Activated T-helper 1 cell treated with anti-CD3 and anti-CD28 coated beads, Interleukin-2, amount 50 U/mL, for 16 hours (primary cell): ENCODE results near the gene LARGE1.

Source experiments
- DNase-seq, 2 donors: peaks; one replicate each; pipeline ENCODE4 v3.0.0-alpha.2; 2020; ENCODE audit warnings: low read depth in 1 of 2, low spot score in 1 of 2

The LARGE1 gene

DNA sequence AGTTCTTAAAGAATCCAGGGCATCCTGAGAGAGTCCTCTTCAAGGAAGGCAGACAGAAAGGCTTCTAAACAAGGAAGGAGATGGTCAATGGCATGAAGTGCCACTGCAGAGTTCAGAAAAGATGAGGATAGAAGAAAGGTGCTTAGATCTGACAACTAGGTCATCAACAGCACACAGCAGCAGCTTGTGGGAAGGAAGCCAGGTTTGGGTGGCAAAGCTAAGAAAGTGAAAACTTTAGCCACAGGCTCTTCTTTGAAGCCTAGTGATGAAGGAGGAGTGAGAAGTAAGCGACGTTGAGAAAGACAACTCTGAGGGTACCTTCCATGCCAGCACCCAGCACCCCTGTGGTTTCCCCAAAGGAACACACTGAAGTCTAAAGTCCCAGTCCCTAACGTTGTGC is 92.0 kb downstream of the LARGE1 start:
- DNase-seq = no peak

DNA sequence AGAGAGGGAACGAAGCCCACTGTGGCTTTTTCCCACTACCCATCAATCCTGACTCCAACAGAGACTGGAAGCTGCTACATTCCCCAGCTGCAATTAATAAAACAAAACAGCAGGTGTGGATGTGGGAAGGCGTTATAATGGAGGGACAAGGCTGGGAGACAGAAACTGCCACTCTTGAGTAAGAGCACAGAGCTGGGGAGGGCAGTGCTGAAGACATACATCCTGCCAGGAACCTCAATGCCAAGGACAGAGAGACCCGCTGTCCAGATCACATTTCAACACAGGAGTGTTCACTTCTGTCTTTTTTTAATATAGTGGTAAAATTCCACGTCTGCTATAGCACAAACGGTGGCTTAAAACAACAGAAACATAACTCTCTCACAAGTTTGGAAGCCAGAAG is 94.5 kb downstream of the LARGE1 start:
- DNase-seq = no peak

DNA sequence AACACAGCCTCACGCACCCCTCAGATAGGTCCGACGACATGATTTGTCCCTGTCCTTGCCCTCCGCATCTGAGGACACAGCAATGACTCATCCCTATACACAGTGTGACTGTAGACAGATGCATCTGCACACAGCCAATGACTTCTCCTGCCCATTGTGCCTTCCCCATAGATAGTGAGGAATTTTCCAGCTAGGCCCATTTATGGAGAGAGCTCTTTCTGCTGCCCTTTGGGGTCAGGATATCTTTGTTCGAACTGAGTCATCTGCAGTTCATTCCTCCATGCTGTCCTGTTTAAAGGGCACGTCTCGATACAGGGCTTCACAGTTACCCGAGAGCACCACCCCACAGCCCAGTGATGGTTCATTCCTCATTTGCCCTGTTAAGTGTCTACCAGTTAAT is 96.7 kb downstream of the LARGE1 start:
- DNase-seq = no peak

DNA sequence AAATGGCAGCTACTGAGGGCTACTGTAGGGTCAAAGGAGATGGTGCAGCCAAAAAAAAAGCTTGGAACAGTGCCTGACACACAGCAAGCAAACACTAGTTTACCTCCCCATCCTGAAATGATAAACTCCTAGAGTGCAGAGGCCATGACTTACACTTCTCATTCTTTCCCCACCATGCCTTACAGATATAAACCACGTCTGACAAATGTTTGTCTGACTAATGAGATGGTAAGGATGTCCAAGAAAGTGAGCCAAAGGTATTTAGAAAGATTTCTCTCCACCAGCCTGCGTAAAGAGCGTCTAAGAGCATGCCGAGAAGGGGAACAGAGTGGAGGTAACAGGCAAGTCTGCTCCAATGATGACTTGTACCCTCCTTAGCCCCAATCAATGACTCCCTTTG is 99.0 kb downstream of the LARGE1 start:
- no peak for DNase-seq

DNA sequence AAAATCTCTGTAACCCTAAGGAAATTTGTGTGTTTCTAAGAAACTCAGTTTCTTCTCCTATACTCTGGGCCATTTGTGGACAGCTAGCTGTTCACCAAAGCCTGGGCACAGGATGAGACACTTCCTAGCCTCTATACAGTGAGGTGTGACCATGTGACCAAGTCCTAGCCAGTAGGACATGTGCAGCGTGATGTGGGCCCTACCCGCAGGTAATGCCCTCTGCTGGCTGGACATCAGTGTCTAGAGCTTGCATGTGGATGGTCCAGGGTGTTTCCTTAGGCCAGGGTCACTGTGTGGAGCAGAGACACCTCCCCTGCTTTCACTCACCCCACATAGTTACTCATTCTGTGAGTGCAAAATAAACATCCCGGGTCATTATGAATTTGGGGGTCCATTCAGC is 100.5 kb downstream of the LARGE1 start:
- DNase-seq = no peak

DNA sequence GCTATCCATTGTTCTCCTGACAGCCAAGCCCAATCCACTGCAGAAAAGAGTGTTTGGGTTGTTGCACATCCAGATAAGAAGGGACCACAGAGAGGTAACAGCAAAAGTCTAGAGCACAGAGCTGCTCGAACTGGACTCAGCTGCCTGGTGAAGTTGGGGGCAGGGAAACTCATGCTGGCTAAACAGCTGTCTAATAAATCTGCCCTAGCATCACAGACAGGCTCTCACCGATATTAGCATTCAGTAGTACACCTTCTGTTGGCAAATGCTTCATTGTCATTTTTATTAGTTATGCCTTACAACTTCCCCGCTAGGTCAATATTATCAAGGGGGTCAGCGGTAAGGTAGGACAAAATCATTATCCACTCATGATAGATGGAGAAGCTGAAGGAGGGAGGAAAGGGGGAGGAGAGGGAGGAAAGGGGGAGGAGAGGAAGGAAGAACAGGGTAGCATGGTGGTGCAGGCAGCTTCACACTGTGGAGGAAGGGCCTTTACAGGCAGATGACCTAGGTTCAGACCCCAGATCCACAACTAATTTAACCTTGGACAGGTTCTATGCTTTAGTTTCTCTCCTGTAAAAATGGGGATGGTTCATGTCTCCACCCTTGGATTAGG is 102.7 kb downstream of the LARGE1 start:
- no peak for DNase-seq

DNA sequence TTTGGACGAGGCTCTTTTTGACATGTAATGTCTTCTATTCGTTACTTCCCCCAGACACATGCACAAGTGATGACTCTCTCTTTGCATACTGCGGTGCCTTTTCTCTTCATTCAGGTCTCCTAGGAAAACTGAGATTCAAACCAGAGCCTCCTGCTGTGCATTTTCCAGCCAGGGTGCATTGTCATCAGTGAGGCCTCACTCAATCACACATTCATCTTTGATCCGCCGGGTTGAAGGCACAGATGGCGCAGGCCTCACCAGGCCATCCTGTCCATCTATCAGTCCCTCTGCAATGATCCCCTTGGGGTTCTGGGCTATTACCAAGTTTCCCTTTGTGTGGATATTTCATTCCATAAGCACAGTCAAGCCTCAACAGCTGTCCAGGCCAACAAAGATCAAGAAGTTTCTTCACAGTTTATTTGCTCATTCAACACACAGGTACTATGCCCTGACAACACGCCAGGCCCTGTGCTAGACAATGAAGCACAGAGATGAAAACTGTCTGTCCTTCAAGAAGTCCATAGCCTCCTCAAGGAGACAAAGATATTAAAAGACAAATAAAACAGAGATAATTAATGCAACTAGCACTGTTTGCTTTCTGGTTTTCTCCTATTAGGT is 107.8 kb downstream of the LARGE1 start:
- no peak for DNase-seq

DNA sequence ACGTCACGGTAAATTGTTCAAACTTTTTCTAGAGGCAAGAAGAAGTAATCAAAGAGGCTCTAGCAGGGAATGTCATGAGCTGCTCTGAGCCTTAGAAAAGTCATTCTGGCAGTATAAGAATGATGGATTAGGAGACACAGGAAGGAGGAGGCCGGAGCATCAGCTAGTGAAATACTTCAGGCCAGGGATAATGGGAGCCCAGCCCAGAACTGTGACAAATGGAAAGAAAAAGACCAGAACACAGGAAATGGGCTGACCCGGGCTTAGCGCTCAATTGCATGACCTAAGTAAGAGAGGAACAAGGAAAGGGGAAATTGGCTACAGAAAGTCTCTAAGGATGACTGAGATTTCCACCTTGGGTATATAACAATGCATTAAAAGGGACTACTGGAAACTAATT is 108.6 kb downstream of the LARGE1 start:
- DNase-seq = no peak

DNA sequence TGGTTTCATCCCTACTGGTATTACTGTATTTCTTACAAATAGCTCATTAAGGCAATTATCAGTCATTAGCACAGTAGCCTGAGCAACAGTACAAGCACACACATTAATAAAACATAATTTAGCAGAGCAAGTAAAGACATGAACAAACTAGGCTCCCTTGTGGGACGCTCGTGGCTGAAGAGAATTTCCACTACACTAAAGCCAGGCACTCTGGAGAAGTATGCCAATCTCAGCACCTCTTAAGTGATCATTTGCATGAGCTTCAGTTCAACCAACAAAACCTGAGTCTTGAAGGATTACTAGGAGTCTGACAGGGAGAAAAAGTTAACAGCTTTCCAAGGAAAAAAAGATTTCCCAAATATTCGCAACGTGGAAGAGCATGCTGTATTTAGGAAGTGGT is 109.1 kb downstream of the LARGE1 start:
- no peak for DNase-seq

DNA sequence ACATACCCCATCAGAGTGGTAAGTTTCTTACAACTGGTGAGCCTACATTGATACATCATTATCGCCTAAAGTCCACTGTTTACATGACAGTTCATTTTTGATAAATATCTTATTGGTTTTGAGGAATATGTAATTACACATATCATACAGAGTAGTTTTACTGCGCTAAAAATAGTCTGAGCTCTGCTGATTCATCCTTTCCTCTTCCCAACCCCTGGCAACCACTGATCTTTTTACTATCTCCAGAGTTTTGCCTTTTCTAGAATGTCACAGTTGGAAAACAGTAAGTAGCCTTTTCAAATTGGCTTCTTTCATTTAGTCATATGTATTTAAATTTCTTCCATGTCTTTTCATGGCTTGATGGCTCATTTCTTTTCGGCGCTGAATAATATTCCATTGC is 112.8 kb downstream of the LARGE1 start:
- DNase-seq = no peak

DNA sequence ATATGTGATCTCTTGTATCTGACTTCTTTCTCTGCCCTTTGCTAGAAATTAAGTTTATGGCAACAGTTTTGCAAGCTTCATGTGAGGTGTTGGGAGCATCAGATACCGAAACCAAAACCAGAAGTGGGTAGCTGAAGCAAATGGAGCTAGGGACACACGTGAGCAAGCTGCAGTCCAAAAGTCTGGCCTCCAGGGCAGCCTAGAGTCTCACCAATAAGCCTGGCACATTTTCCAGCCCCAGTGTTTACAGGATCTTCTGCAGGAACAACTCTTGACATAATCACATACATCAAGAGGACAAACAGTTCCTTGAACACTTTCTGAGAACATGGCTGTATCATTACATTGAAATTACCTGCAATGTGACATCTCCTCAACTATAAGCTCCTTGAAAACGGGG is 114.1 kb downstream of the LARGE1 start:
- no peak for DNase-seq

DNA sequence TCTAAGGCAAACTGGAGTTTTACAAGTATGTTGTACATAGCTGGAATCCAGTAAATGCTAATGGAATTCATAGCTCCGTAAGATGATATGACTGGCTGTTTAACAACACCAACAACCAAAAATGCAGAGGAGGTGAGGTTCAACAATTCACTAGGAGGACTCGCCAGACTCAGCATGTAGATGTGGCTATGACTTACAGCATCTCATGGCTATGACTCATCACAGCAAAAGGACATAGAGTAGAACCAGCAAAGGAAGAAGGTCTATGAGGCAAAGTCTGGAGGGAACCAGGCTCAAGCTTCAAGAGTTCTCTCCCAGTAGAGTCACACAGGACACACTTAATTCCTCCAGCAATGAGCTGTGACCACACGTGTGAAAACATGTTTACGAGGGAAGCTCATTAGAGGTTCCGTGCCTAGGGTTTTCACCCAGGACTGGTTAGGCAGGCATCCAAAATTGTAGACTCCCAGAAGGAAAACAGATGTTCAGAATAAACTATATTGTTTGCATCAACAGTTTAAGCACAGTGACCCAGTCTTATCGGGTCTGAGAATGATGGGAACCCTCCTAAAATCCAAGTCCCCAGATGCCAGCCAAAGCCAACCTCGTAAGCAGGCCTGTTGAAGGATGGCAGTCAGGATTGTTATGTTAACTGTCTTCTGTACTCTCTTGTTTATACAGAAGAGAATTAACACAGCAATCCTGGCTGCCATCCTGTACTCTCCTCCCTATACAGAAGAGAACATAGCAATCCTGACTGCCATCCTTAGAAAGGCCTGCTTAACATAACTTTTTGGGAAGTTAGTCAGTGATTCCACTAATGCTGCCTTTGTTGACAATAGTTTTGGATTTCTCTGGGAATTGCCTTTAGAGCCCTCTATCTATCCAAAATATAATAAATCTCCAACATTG is 116.6 kb downstream of the LARGE1 start:
- no peak for DNase-seq

DNA sequence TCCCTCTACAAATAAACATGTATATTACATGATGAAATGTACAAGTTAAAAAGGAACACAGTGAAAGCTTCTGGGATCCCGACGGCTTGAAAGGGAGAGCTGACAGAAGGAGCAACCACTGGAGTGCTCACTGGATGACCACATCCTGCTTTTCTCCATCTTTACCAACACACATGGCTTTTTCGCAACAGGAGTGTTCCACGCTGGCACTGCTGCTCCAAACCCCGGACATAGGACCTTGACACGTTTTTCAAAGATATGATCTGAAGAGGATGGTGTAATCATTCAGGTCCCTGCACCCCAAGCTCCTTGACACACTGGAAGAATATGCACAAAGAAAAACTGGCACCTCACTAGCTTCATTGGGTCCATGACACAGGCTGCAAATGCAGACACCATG is 121.9 kb downstream of the LARGE1 start:
- no peak for DNase-seq

DNA sequence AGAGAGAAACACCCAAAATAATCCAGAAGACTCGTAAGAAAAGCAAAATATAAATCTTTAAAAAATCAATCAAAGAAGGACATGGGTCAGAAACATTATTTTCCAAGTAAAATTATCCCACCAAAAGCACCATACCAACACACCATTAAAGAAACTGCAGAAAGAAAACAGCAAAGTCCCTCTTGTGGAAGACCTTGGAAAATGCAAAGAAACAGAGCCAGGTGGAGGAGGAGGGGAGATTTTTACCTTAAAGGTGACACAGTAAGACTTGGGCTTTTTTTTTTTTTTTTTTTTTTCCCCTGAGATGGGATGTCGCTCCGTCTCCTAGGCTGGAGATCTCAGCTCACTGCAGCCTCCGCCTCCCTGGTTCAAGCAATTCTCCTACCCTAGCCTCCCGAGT is 123.8 kb downstream of the LARGE1 start:
- no peak for DNase-seq

DNA sequence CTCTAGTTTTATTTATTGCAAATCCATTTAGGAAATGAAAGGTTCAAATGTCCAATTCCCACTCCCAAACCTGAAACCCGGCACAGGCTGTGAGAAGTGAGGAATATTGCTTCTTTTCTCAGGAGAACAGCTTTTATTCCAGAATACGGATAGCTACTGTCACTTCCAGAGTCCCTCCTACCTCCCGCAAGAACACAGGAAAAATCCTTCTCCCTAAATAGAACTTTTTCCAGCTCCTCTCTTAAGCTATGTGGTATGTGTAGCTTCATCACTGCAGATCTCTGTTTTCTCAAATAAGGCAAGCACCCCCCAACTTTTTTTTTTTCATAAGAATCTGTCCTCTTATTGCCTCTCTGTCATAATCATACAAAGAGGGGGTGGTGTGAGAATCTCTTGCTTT is 126.8 kb downstream of the LARGE1 start:
- DNase-seq = no peak

DNA sequence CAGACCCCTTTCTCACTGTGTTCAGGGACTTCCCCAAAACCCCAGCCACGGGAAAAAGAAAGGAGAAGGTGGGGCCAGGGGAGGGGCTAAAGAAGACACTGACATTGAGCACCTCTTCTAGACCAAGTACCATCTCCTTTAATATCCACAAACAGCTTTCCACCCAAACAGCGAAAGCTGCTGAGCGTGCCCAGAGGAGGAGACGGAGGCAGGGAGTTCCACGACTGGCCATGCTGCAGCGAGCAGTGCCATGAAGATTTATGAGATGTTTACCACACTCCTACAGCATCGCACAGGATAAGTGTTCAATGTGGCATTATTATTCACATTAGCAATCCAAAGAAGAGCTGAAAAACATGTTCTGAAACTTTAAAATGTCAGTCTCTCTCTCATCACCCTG is 127.4 kb downstream of the LARGE1 start:
- no peak for DNase-seq

DNA sequence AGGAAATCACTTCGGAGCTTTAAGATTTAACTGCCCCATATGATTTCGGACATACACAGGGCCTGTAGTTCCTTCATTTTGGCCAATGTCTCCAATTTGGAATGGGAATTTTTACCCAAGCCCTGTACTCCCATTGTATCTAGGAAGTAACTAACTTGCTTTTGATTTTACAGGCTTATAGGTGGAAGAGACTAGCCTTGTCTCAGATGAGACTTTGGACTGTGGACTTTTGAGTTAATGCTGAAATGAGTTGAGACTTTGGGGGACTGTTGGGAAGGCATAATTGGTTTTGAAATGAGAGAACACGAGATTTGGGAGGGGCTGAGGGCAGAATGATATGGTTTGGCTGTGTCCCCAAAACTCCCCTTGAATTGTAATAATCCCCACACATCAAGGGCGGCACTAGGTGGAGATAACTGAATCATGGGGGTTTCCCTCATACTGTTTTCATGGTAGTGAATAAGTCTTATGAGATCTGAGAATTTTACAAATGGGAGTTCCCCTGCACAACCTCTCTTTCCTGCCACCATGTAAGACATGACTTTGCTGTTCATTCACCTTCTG is 130.5 kb downstream of the LARGE1 start:
- no peak for DNase-seq

DNA sequence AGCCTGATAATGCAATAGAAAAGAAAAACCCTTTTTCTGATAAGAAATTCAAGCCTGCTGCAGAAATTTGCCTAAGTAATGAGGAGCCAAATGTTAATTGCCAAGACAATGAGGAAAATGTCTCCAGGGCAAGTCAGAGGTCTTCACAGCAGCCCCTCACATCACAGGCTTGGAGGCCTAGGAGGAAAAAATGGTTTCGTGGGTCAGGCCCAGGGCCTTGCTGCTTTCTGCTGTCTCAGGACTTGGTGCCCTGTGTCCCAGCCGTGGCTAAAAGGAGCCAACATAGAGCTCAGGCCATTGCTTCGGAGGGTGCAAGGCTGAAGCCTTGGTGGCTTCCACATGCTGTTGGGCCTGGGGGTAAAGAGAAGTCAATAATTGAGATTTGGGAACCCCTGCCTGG is 131.3 kb downstream of the LARGE1 start:
- no peak for DNase-seq

DNA sequence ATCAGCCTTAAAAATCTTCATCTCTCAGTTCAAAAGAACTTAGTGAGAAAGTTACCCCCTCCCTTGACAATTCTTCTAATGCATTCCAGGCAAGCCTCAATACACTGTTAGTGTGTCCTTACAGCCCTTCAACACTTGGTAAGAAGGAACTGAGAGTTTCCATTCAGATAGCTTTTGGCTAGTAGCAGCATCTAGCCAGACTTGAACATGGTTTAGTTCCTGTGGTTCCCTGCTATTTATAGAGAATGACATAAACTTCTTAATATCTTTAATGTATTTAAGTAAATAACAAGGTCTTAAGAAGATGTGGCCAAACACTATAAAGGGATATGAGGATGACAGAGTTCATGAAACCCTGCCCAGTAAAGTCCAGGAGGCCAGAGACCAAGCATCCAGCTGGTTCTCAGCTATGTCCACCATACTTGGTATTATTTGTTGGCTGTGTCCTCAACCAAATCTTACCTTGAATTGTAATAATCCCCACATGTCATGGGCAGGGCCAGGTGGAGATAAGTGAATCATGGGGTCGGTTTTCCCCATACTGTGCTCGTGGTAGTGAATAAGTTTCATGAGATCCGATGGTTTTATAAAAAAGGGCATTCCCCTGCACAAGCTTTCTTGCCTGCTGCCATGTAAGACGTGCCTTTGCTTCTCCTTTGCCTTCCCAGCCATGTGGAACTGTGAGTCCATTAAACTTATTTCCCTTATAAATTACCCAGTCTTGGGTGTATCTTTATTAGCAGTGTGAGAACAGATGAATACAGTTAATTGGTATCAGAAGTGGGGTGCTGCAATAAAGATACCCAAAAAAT is 132.4 kb downstream of the LARGE1 start:
- DNase-seq = no peak

DNA sequence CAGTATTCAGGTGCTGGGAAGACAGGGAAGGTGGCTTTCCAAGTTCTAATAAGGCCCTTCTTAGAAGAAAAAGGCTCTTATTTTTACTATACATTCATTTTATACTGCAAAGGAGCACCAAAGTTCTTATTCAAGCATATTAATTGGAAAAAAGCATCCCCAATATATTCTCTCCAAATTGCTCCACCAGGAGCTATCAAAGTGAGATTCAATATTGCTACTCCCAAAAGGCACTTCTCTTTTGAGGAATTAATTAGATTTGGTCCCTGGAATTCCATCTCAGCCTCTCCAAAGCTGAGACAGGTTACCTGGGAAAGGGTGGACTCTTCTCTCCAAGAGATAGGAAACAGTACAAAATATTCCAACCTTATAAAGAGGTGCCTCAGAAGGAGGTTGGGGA is 134.1 kb downstream of the LARGE1 start:
- DNase-seq = no peak

DNA sequence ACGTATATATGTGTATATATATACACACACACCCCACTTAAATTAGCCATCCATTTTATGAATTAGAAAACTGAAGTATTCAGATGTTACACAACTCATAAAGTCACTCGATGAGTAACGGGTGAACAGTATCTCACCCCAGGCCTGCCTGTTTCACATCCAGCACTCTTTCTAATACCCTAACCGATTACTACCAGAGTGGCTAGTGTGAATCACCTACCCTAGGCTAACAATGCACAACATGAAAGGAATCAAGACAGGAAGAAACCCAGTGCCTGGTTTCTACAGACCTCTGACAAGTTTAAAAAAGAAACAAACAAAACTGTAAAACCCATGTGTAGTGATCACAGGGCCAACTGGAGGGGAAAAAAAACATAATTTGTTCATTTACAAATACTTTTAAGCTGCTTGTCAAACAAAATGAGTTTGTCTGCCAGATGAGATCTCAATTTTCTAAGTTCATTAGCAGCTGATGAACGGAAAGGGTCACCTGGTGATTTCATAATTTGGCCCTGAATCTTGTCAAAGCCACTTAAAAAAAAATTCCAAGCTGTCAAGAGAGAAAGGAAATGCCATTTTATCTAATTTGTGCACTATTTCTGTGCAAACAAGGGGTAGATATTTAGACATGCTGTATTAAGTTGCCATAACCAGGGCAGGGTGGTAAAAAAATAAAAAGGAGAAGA is 134.8 kb downstream of the LARGE1 start:
- DNase-seq = no peak
